H1 (cell line): ENCODE results near the gene MSANTD2. TPM values are rescaled to one million over a fixed set of nuclear protein-coding genes. Genes with fewer than 3 reads are reported as not detected.

ENCODE experiments used
- CTCF ChIA-PET: fragments of 300-600 bp; sonication (Branson Sonifier 250); formaldehyde crosslinking; loops from one replicate; lab custom pipeline; 2021; ENCODE audit not compliant: partially characterized antibody; lab: Charles Lee
- POLR2A ChIA-PET: fragments of 300-600 bp; sonication (Branson Sonifier 250); formaldehyde crosslinking; loops from one replicate; lab custom pipeline; 2021; ENCODE audit warnings: inconsistent platforms; ENCODE audit not compliant: partially characterized antibody; lab: Charles Lee
- DNase-seq, 2 experiments: peaks; one replicate each; pipeline versions ENCODE4 v3.0.0 to v3.0.0-alpha.2; 2010 to 2022; ENCODE audit warnings: low spot score in 2 of 2, low read depth in 1 of 2, mixed read lengths in 1 of 2
- FAIRE-seq: peaks from 2 replicates; lab custom pipeline; 2011; peaks lifted over from hg19 to GRCh38; lab: Jason Lieb, UNC
- H2AFZ ChIP-seq: 2 replicates; pipeline ENCODE4 v1.8.1; 2012; ENCODE audit warnings: low read length, inconsistent platforms
- H2AK5ac ChIP-seq: 2 replicates; pipeline ENCODE4 v1.6.1; 2013; ENCODE audit warnings: low read depth, low read length
- H2BK120ac ChIP-seq: replicated peaks from 2 replicates; pipeline ENCODE3; 2013; ENCODE audit warnings: low read depth, low read length, inconsistent platforms
- H2BK12ac ChIP-seq: 2 replicates; pipeline ENCODE4 v1.6.1; 2013; ENCODE audit warnings: low read depth, low read length
- H2BK15ac ChIP-seq: 2 replicates; pipeline ENCODE4 v1.6.1; 2013; ENCODE audit warnings: low read length
- H2BK20ac ChIP-seq: 2 replicates; pipeline ENCODE4 v1.6.1; 2013; ENCODE audit warnings: low read length
- H2BK5ac ChIP-seq: 2 replicates; pipeline ENCODE4 v1.6.1; 2013; ENCODE audit warnings: low read depth, low read length
- H3K14ac ChIP-seq: 2 replicates; pipeline ENCODE4 v1.6.1; 2013; ENCODE audit warnings: inconsistent platforms; ENCODE audit not compliant: insufficient read length
- H3K18ac ChIP-seq: 2 replicates; pipeline ENCODE4 v1.6.1; 2013; ENCODE audit warnings: low read length; ENCODE audit errors: extremely low read depth
- H3K23ac ChIP-seq: 2 replicates; pipeline ENCODE4 v1.6.1; 2013; ENCODE audit warnings: inconsistent platforms; ENCODE audit not compliant: insufficient read length
- H3K23me2 ChIP-seq: 2 replicates; pipeline ENCODE4 v1.6.1; 2013; ENCODE audit warnings: low read depth, low read length
- H3K27ac ChIP-seq: 2 replicates; pipeline ENCODE4 v1.6.1; 2011; ENCODE audit warnings: low read depth, low read length, inconsistent platforms
- H3K27me3 ChIP-seq, 4 experiments: replicated peaks in 1 of 4; 1 replicate in 1 of 4; 2 replicates in 3 of 4; pipeline versions ENCODE4 v1.6.1 to v1.8.1; 2011 to 2013; ENCODE audit warnings: low read length in 3 of 4, mild to moderate bottlenecking in 3 of 4, inconsistent platforms in 2 of 4, mixed read lengths in 2 of 4, moderate library complexity in 1 of 4; ENCODE audit not compliant: control insufficient read depth in 3 of 4, insufficient read depth in 3 of 4; ENCODE audit errors: extremely low read depth in 1 of 4
- H3K36me3 ChIP-seq, 4 experiments: 2 replicates each; pipeline versions ENCODE4 v1.6.1 to v1.8.1; 2011 to 2013; ENCODE audit warnings: mild to moderate bottlenecking in 4 of 4, low read length in 3 of 4, moderate library complexity in 2 of 4, control low read depth in 1 of 4, inconsistent platforms in 1 of 4; ENCODE audit not compliant: insufficient read depth in 4 of 4, control insufficient read depth in 2 of 4
- H3K4ac ChIP-seq: replicated peaks from 2 replicates; pipeline ENCODE3; 2013; ENCODE audit warnings: low read length, low read depth, mixed read lengths, inconsistent platforms; ENCODE audit not compliant: insufficient read length
- H3K4me1 ChIP-seq, 4 experiments: replicated peaks in 1 of 4; 1 replicate in 1 of 4; 2 replicates in 3 of 4; pipeline versions ENCODE4 v1.6.1 to v1.8.1; 2011 to 2013; ENCODE audit warnings: low read length in 3 of 4, inconsistent platforms in 2 of 4, mixed read lengths in 1 of 4; ENCODE audit not compliant: insufficient read depth in 4 of 4, control insufficient read depth in 3 of 4
- H3K4me2 ChIP-seq, 2 experiments: 2 replicates each; pipeline versions ENCODE4 v1.6.1 to v1.8.1; 2011 to 2013; ENCODE audit warnings: low read depth in 2 of 2, low read length in 2 of 2, control low read depth in 1 of 2, inconsistent platforms in 1 of 2, mild to moderate bottlenecking in 1 of 2; ENCODE audit not compliant: insufficient read depth in 1 of 2
- H3K4me3 ChIP-seq, 4 experiments: fragments of 200-600, 300-600 bp in 1 of 4; sonication (generic), shearing (Covaris generic), sonication (Bioruptor Twin) in 1 of 4; 2 replicates each; pipeline versions ENCODE4 v1.5.1 to v1.8.1; 2011 to 2016; ENCODE audit warnings: low read length in 4 of 4, low read depth in 3 of 4, control low read depth in 2 of 4, inconsistent platforms in 2 of 4, mild to moderate bottlenecking in 2 of 4, mixed read lengths in 1 of 4, moderate library complexity in 1 of 4; ENCODE audit not compliant: insufficient read depth in 2 of 4; ENCODE audit errors: extremely low read depth in 1 of 4
- H3K56ac ChIP-seq: replicated peaks from 2 replicates; pipeline ENCODE3; 2013; ENCODE audit warnings: low read depth, mild to moderate bottlenecking, mixed read lengths, low read length, inconsistent platforms; ENCODE audit not compliant: insufficient read length
- H3K79me1 ChIP-seq: 2 replicates; pipeline ENCODE4 v1.6.1; 2013; ENCODE audit warnings: low read depth, low read length, control low read depth
- H3K79me2 ChIP-seq, 2 experiments: 2 replicates each; pipeline versions ENCODE4 v1.6.1 to v1.8.1; 2012 to 2013; ENCODE audit warnings: low read length in 2 of 2, mild to moderate bottlenecking in 2 of 2, inconsistent platforms in 1 of 2; ENCODE audit not compliant: insufficient read depth in 2 of 2, control insufficient read depth in 1 of 2
- H3K9ac ChIP-seq, 4 experiments: replicated peaks in 1 of 4; 1 replicate in 1 of 4; 2 replicates in 3 of 4; pipeline versions ENCODE4 v1.6.1 to v1.8.1; 2011 to 2013; ENCODE audit warnings: low read depth in 3 of 4, low read length in 3 of 4, control low read depth in 2 of 4, mild to moderate bottlenecking in 2 of 4, moderate library complexity in 2 of 4, inconsistent platforms in 1 of 4; ENCODE audit errors: extremely low read depth in 1 of 4
- H3K9me3 ChIP-seq, 2 experiments: 2 replicates each; pipeline versions ENCODE4 v1.6.1 to v1.8.1; 2012 to 2013; ENCODE audit warnings: mild to moderate bottlenecking in 2 of 2, moderate library complexity in 2 of 2, control low read depth in 1 of 2, inconsistent platforms in 1 of 2, low read depth in 1 of 2, low read length in 1 of 2, mixed read lengths in 1 of 2; ENCODE audit not compliant: insufficient read depth in 2 of 2
- H4K20me1 ChIP-seq, 2 experiments: replicated peaks in 1 of 2; 2 replicates each; pipeline versions ENCODE3 to v1.8.1; 2011 to 2013; ENCODE audit warnings: inconsistent platforms in 2 of 2, low read length in 2 of 2, mild to moderate bottlenecking in 1 of 2; ENCODE audit not compliant: insufficient read depth in 2 of 2, control insufficient read depth in 1 of 2
- H4K5ac ChIP-seq: 2 replicates; pipeline ENCODE4 v1.6.1; 2013; ENCODE audit warnings: low read length, low read depth, mixed read lengths, inconsistent platforms; ENCODE audit not compliant: insufficient read length
- H4K8ac ChIP-seq: 2 replicates; pipeline ENCODE4 v1.8.0; 2013; ENCODE audit warnings: mild to moderate bottlenecking, moderate library complexity, low read length, inconsistent platforms; ENCODE audit not compliant: insufficient read depth; ENCODE audit errors: extremely low read depth
- H4K91ac ChIP-seq: replicated peaks from 2 replicates; pipeline ENCODE3; 2013; ENCODE audit warnings: low read length, mixed read lengths, inconsistent platforms; ENCODE audit not compliant: insufficient read length
- ASH2L ChIP-seq: fragments of 200-600, 300-600 bp; sonication (generic); IDR thresholded peaks from one replicate; pipeline ENCODE4 v1.7.1; 2017; ENCODE audit warnings: low read length
- CBX5 ChIP-seq: fragments of 300-800, 300-1000 bp; sonication (generic); IDR thresholded peaks from 2 replicates; pipeline ENCODE4 v1.7.1; 2016; ENCODE audit warnings: antibody characterized with exemption, low read length, low read depth
- CREB1 ChIP-seq: IDR thresholded peaks from 2 replicates; pipeline ENCODE4 v1.6.1; 2012; ENCODE audit warnings: inconsistent platforms
- CTCF ChIP-seq, 3 experiments: IDR thresholded peaks; 1 replicate in 2 of 3; 2 replicates in 1 of 3; pipeline versions ENCODE4 v1.5.1 to v1.6.1; 2011; ENCODE audit warnings: low read length in 3 of 3, mild to moderate bottlenecking in 3 of 3, inconsistent platforms in 2 of 3, low read depth in 1 of 3, moderate library complexity in 1 of 3; ENCODE audit not compliant: insufficient read depth in 1 of 3; ENCODE audit errors: control extremely low read depth in 1 of 3
- JUND ChIP-seq: IDR thresholded peaks from 2 replicates; pipeline ENCODE4 v1.6.1; 2011; ENCODE audit warnings: mild to moderate bottlenecking, improper control_type of control experiment, low read length
- KDM4A ChIP-seq: IDR thresholded peaks from one replicate; pipeline ENCODE4 v1.7.1; 2012; ENCODE audit warnings: low read depth, mild to moderate bottlenecking, moderate library complexity, low read length, inconsistent platforms; ENCODE audit not compliant: severe bottlenecking
- KDM5A ChIP-seq: fragments of 200-600 bp; IDR thresholded peaks from 2 replicates; pipeline ENCODE4 v1.7.1; 2012; ENCODE audit warnings: mild to moderate bottlenecking, low read length, inconsistent platforms, mixed read lengths
- SIRT6 ChIP-seq: IDR thresholded peaks from one replicate; pipeline ENCODE4 v1.7.1; 2012; ENCODE audit warnings: low read length, inconsistent platforms
- TAF7 ChIP-seq: optimal IDR thresholded peaks from 2 replicates; pipeline ENCODE3; 2011; ENCODE audit warnings: low read depth, mild to moderate bottlenecking, inconsistent platforms, low read length, moderate library complexity, borderline replicate concordance
- USF2 ChIP-seq: IDR thresholded peaks from 2 replicates; pipeline ENCODE4 v1.6.1; 2011; ENCODE audit warnings: low read length, improper control_type of control experiment
- ZNF274 ChIP-seq: IDR thresholded peaks from 2 replicates; pipeline ENCODE4 v1.7.0; 2012; ENCODE audit warnings: low read length, borderline replicate concordance; ENCODE audit errors: extremely low read depth
- WGBS, 2 experiments: shearing (Covaris generic) in 1 of 2; methylation state at CpG; one replicate each; pipeline versions ENCODE4 v1.1.6 to v1.1.7; 2013 to 2015; ENCODE audit warnings: low lambda C conversion rate in 2 of 2, mixed read lengths in 2 of 2, inconsistent platforms in 1 of 2, low coverage in 1 of 2, missing lambda C conversion rate in 1 of 2; ENCODE audit not compliant: insufficient replicate concordance in 2 of 2, insufficient coverage in 1 of 2, insufficient read length in 1 of 2; ENCODE audit errors: extremely low coverage in 1 of 2, missing lambda C conversion rate in 1 of 2; 5-methylcytosine and 5-hydroxymethylcytosine counted together
- polyA plus RNA-seq, 7 experiments: library from polyadenylated mRNA; depleted of rRNA in 3 of 7; stranded (reverse) in 5 of 7; unstranded in 2 of 7; fragments of >200 nt in 5 of 7; fragments of 200-250 nt in 2 of 7; gene quantifications; 1 replicate in 5 of 7; 2 replicates in 1 of 7; 4 replicates in 1 of 7; pipeline versions ENCODE4 v1.2.1 to v1.2.3, GENCODE V29; 2011 to 2013; ENCODE audit warnings: missing spikeins in 2 of 7, mixed read lengths in 2 of 7
- total RNA-seq: library from RNA; stranded (reverse); fragmentation: NEBNext Ultra II Directional; extraction: Animal tissue kit (Norgen Biotek cat#: 25700); gene quantifications from 2 replicates; pipeline ENCODE4 v1.2.1, GENCODE V29; 2021

Gene MSANTD2
- total and polyA plus RNA-seq, 2 of the 8 experiments (the other 6 are each of a cell fraction or from before 2014, with no cell fraction given) = 8.2 to 15.9 TPM

GRCh38 chr11:124830749-124831148 lies 30.5 kb upstream of the MSANTD2 start:
- Histone ChIP-seq H3K27me3 (peaks cover 0 to under 1% (median 0%) of the 10 kb centered on the region in 4 experiments; a peak in 1 of 7 replicates), H3K23ac (no peak overlapping the region), H2AFZ (no peak overlapping the region), H3K18ac (no peak overlapping the region), H3K23me2 (no peaks in the 10 kb centered on the region), H2BK15ac (no peak overlapping the region), H4K5ac (no peak overlapping the region), H4K20me1 (no peaks in the 10 kb centered on the region), H3K9ac (no peak overlapping the region), H2BK12ac (no peak overlapping the region), H2AK5ac (no peak overlapping the region), H3K9me3 (no peaks in the 10 kb centered on the region), H3K36me3 (no peaks in the 10 kb centered on the region), H3K27ac (no peak overlapping the region), H4K91ac (no peak overlapping the region), H2BK5ac (no peak overlapping the region), H3K4me1 (no peaks in the 10 kb centered on the region; a peak in 1 of 7 replicates), H2BK120ac (no peak overlapping the region), H3K14ac (no peak overlapping the region), H2BK20ac (no peak overlapping the region), H3K79me2 (no peaks in the 10 kb centered on the region), H3K79me1 (no peaks in the 10 kb centered on the region), H4K8ac (no peak overlapping the region), H3K4me2 (no peak overlapping the region), H3K4me3 (no peak overlapping the region; a peak in 1 of 8 replicates), H3K56ac (no peak overlapping the region), H3K4ac (no peak overlapping the region)
- DNase-seq (no peak), FAIRE-seq (no peak)
- ChIA-PET CTCF (interaction anchor here (0.7 to 3.3 kb wide), 4 partner anchors 18 to 520 kb away, joined by 3 to 11 read pairs (median 4); no protein-coding TSS in a partner anchor), POLR2A (interaction anchor here (1.7 kb wide), 1 partner anchor 32 kb away, joined by 4 read pairs; no protein-coding TSS in a partner anchor)
- WGBS, 2 experiments = 98% methylated on average over 3 of the region's 3 CpGs; no CpG with 5 or more reads in 1 of the 2 experiments
- no peak for TF ChIP-seq CTCF (IDR thresholded peaks at IDR 0.05; ENCODE audit: control extremely low read depth in 1 of 3, insufficient read depth in 1 of 3, low read depth in 1 of 3, low read length in 3 of 3)
- no peak for TF ChIP-seq ASH2L
- no peak for TF ChIP-seq CBX5
- TF ChIP-seq KDM4A = no peak
- TF ChIP-seq SIRT6 = no peak
- no peak for TF ChIP-seq CREB1
- no peak for TF ChIP-seq JUND
- TF ChIP-seq TAF7 = no peak
- no peak for TF ChIP-seq KDM5A
- TF ChIP-seq USF2 = no peak
- no peak for TF ChIP-seq ZNF274
